GM21367 (cell line): Measurements from ENCODE around the gene CCDC89.
"Not testable (repeated sequence)": the region's sequence is repeated elsewhere in the genome, so short reads cannot be mapped to it uniquely, and the experiment has no call there.

Experiments
- ATAC-seq: cut with Tn5 transposase; IDR thresholded peaks from one replicate; pipeline ENCODE4 v1.9.1; 2021; ENCODE audit not compliant: unreplicated experiment

The CCDC89 gene

DNA sequence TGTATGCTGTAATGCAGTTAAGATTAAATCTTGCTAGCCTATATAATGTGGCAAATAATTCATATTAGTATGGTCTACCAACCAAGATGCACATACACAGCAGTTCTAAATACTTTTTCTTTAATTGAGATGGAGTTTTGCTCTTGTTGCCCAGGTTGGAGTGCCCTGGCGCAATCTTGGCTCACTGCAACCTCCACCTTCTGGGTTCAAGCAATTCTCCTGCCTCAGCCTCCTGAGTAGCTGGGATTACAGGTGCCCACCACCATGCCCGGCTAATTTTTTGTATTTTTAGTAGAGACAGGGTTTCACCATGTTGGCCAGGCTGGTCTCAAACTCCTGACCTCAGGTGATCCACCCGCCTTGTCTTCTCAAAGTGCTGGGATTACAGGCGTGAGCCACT lies 31.7 kb downstream of the CCDC89 start:
- ATAC-seq = not testable (repeated sequence)

DNA sequence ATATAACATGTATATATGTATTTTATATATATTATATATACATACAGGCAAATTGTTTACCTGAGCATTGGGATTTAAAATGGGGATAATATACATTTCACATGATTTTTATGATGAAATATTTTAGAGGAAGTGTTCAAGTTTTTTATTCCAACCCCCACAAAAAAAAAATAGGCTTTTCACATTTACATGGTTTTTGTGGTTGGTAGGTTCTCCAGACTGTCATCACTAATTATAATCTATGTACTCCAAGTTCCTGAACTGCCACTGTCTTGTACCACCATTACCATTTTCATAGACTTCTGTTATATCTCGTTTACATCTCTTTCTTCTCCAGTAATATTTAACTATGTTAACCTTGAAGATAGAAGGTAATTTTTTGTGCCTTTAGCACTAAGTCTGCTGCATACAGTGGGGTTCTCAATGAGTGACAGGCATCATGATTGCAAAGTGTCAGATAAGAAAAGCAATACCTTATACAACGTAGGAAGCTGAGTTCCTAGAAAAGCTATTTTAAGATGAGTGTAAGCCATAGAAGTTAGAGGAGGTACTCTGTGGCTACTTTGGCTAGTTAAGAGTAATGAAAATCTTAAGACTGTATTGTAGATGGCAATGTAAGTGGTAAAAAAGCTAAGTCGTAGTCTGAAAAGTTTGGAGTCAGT lies 33.1 kb downstream of the CCDC89 start:
- ATAC-seq = no peak

DNA sequence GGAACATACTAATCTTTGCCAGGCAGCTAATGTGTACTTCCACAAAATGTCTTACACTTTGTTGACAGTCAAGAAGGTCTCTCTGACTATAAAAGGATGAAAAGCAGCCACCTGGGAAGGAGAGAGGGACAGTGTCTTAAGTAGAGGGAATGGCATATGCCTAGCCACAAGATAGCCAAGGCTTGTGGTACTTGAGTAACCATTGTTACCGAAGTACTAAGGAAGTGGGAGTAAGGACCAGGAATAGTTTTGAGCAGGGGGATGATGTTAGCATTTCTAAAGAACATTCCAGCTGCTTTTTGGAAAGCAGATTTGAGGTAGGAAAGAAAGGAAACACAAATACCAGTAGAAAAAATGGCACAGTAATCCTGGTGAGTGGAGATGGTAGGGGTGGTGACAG lies 34.9 kb downstream of the CCDC89 start:
- ATAC-seq = no peak

DNA sequence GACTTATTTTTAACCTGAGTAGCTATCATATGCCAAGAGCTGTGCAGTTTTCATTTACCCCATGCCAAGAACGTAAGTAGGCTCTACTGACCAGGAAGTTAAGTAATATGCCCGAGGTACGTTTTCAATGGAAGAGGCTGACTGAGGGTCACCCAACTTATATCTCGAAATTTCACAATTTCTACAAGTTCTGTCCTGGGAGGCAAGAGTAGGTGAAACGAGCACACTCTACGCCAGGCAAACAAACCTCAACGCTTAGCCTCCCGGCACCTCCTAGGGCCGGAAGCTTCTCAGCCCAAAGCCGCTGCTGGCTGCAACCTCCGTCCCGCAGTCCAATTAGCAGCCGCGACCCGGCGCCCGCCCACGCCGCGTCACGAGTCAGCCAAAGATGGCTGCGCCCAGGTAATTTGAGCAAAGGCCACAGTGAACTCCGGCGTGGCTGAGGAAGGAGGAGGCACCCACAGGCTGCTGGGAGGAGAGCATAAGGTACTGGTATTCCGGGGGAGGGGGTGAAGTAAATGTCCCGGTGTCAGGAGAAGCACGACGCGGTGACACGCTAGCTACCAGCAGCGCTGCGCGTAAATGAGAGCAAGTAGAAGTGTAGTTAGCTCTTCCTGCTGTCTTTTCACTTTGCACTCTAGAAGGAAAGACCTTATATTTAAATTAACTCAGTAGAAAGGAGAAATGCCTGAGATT lies 38.2 kb downstream of the CCDC89 start, which contains the start of gene TMEM126A:
Gene TMEM126A (plus strand): TSS at position 364 of the 696 bp plus-strand sequence. CDS start 2,289 bp downstream, outside the sequence.
- ATAC-seq = peak; percentile 98

DNA sequence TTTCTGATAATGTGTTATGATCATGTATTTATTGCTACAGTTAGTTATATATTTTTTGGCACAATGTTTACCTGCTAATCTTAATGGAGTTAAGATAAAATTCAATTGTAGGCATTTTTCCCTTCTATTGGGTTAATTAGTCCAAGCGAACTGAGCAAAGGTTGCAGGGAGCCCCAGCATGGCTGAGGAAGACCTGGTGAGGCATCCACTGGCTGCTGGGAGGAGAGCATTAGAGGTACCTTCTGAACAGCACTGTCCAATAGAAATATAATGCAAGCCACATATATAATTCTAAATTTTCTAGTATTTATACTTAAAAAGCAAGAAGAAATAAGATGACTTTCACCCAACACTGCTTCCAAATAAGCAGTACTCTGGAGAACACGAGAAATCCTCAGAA lies 38.9 kb downstream of the CCDC89 start:
- ATAC-seq = peak; percentile 3

DNA sequence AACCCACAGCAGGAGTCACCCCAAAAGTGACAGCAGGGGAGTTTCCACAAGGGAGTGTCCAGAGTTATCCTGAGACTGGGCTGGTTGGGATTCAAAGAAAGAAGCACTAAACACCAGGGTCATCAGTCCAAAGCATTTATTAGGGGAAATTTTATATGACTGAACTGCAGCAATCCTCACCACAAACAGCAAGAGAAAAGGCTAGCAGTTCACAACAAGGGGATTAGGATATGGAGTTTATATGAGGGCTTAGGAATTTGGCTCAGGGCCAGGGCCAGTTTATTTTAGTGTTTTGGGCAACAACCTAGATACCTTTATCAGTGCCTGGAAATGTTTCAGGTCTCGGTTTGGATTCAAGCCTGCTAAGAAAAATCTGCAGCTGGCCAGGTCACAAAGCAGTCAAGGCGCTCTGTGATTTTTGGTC lies 42.8 kb downstream of the CCDC89 start:
- ATAC-seq = no peak

DNA sequence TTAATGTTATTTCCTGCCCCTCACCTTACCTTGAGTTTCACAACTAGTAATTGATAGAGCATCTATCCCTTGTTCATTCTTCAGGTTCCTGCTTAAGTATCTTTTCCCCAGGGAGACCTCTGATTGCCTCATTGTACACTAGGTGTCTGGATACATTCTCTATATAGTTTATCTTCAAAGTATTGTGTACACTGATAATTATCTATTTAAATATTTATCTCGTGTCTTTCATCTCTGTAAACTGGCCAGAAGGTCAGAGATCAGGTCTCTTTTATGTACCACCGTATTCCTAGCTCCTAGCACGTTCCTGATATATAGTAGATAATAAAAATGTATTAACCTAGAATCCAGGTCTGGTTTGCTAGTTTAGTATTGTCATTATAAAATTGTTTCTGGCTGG lies 51.2 kb downstream of the CCDC89 start:
- no peak for ATAC-seq
